OCI-LY3 (cell line): Measurements from ENCODE around the gene CACNA2D1.

Experiments used
- CTCF ChIP-seq: fragments of 200-600, 300-600 bp; sonication (generic); IDR thresholded peaks from 2 replicates; pipeline ENCODE4 v1.5.1; 2014; ENCODE audit warnings: antibody characterized with exemption, low read length, low read depth
- EZH2phosphoT487 ChIP-seq: fragments of 200-600 bp; shearing (Covaris generic); IDR thresholded peaks from 2 replicates; pipeline ENCODE4 v1.6.1; 2018; ENCODE audit warnings: antibody characterized with exemption, mixed run types, low read depth

- TF ChIP-seq CTCF (no peak), EZH2phosphoT487 (no peak)
Observed at GRCh38 chr7:82164410-82164809, 279.2 kb downstream of the CACNA2D1 start.
